HL-60 (cell line): ENCODE results near the gene SOX10.

Experiments
- CTCF ChIP-seq: IDR thresholded peaks from one replicate; pipeline ENCODE4 v1.5.1; 2011; ENCODE audit warnings: low read length, control low read depth, inconsistent platforms; ENCODE audit not compliant: insufficient read depth
- GABPA ChIP-seq: IDR thresholded peaks from 2 replicates; pipeline ENCODE4 v1.6.1; 2012; ENCODE audit warnings: low read depth
- POLR2AphosphoS5 ChIP-seq: IDR thresholded peaks from 2 replicates; pipeline ENCODE4 v1.6.1; 2012; ENCODE audit warnings: low read depth
- REST ChIP-seq: IDR thresholded peaks from 2 replicates; pipeline ENCODE4 v1.6.1; 2012; ENCODE audit warnings: low read depth; ENCODE audit not compliant: insufficient replicate concordance

- TF ChIP-seq POLR2AphosphoS5 (no peak), GABPA (no peak), CTCF (no peak), REST (no peak)
These were observed 7.8 kb downstream of the SOX10 start for GRCh38 chr22:37976547-37976946.
